DOHH2 (cell line): ENCODE data around the gene CAMTA1.

ENCODE experiments used
- CTCF ChIP-seq: fragments of 200-600 bp; sonication (generic); IDR thresholded peaks from one replicate; pipeline ENCODE4 v1.5.1; 2014; ENCODE audit warnings: antibody characterized with exemption, mild to moderate bottlenecking, low read depth, low read length; ENCODE audit not compliant: poor library complexity, severe bottlenecking
- EZH2phosphoT487 ChIP-seq: fragments of 200-600 bp; sonication (generic); IDR thresholded peaks from 2 replicates; pipeline ENCODE4 v1.6.1; 2017; ENCODE audit warnings: borderline replicate concordance, mild to moderate bottlenecking, antibody characterized with exemption, low read length, moderate library complexity, mixed read lengths

GRCh38 chr1:7540816-7541215 lies 755.6 kb downstream of the CAMTA1 start:
- no peak for TF ChIP-seq EZH2phosphoT487
- TF ChIP-seq CTCF: no peak
